CD14-positive monocyte (primary cell): ENCODE measurements around the gene POLR3GL. TPM values are rescaled to one million over a fixed set of nuclear protein-coding genes. Genes with fewer than 3 reads are reported as not detected.

Experiments used
- DNase-seq, 3 donors: peaks; one replicate each; pipeline ENCODE4 v3.0.0-alpha.2; 2011 to 2022
- H2AFZ ChIP-seq: 2 replicates; pipeline ENCODE4 v1.6.0; 2012; ENCODE audit warnings: mild to moderate bottlenecking, low read depth, low read length, inconsistent platforms; ENCODE audit not compliant: insufficient read depth, poor library complexity, severe bottlenecking
- H3K27ac ChIP-seq, 2 donors: 1 replicate in 1 of 2; 2 replicates in 1 of 2; pipeline ENCODE4 v1.5.1; 2012 to 2013; ENCODE audit warnings: low read length in 2 of 2, control low read depth in 1 of 2, inconsistent platforms in 1 of 2, low read depth in 1 of 2, mild to moderate bottlenecking in 1 of 2
- H3K27me3 ChIP-seq, 2 donors: one replicate each; pipeline versions ENCODE4 v1.6.0 to v1.6.1; 2011 to 2013; ENCODE audit warnings: low read length in 2 of 2; ENCODE audit not compliant: control insufficient read depth in 2 of 2, insufficient read depth in 2 of 2
- H3K36me3 ChIP-seq, 2 donors: replicated peaks in 1 of 2; 1 replicate in 1 of 2; 2 replicates in 1 of 2; pipeline versions ENCODE4 v1.5.1 to v1.6.1; 2012 to 2013; ENCODE audit warnings: low read length in 2 of 2, control low read depth in 1 of 2, inconsistent platforms in 1 of 2, mild to moderate bottlenecking in 1 of 2; ENCODE audit not compliant: insufficient read depth in 2 of 2, control insufficient read depth in 1 of 2
- H3K4me1 ChIP-seq, 2 donors: 1 replicate in 1 of 2; 2 replicates in 1 of 2; pipeline versions ENCODE4 v1.5.1 to v1.6.1; 2012 to 2013; ENCODE audit warnings: low read length in 2 of 2, control low read depth in 1 of 2, inconsistent platforms in 1 of 2, mild to moderate bottlenecking in 1 of 2, moderate library complexity in 1 of 2; ENCODE audit not compliant: insufficient read depth in 2 of 2, control insufficient read depth in 1 of 2
- H3K4me2 ChIP-seq: replicated peaks from 2 replicates; pipeline ENCODE3; 2012; ENCODE audit warnings: low read length, moderate library complexity, mild to moderate bottlenecking; ENCODE audit not compliant: poor library complexity, severe bottlenecking; ENCODE audit errors: extremely low read depth
- H3K4me3 ChIP-seq, 3 experiments: fragments of 200-600 bp in 1 of 3; sonication (generic) in 1 of 3; replicated peaks in 1 of 3; 1 replicate in 2 of 3; 2 replicates in 1 of 3; pipeline ENCODE4 v1.5.1; 2011 to 2013; ENCODE audit warnings: low read length in 3 of 3, mild to moderate bottlenecking in 3 of 3, control low read depth in 2 of 3, low read depth in 2 of 3, inconsistent platforms in 1 of 3, moderate library complexity in 1 of 3
- H3K79me2 ChIP-seq: 2 replicates; pipeline ENCODE4 v1.6.0; 2012; ENCODE audit warnings: mild to moderate bottlenecking, control low read depth, inconsistent platforms, low read length, moderate library complexity; ENCODE audit not compliant: insufficient read depth
- H3K9ac ChIP-seq: 2 replicates; pipeline ENCODE4 v1.6.0; 2017; ENCODE audit warnings: low read length, mild to moderate bottlenecking; ENCODE audit not compliant: insufficient read depth, poor library complexity, severe bottlenecking
- H3K9me3 ChIP-seq, 2 donors: replicated peaks in 1 of 2; 1 replicate in 1 of 2; 2 replicates in 1 of 2; pipeline versions ENCODE4 v1.5.1 to v1.6.1; 2012 to 2013; ENCODE audit warnings: low read length in 2 of 2, control low read depth in 1 of 2; ENCODE audit not compliant: control insufficient read depth in 1 of 2, insufficient read depth in 1 of 2
- H4K20me1 ChIP-seq: 2 replicates; pipeline ENCODE4 v1.6.0; 2012; ENCODE audit warnings: mild to moderate bottlenecking, low read length, control low read depth, moderate library complexity; ENCODE audit not compliant: insufficient read depth
- H3K27ac Mint-ChIP-seq, 7 donors: one replicate each; pipeline ENCODE4 v1.8.0; 2020; ENCODE audit warnings: mild to moderate bottlenecking in 7 of 7, mixed read lengths in 7 of 7, moderate library complexity in 6 of 7, inconsistent platforms in 2 of 7
- H3K27me3 Mint-ChIP-seq, 3 donors: one replicate each; pipeline ENCODE4 v1.8.0; 2021 to 2022; ENCODE audit warnings: low read depth in 3 of 3, mild to moderate bottlenecking in 3 of 3, mixed read lengths in 3 of 3, moderate library complexity in 3 of 3, inconsistent platforms in 1 of 3
- H3K36me3 Mint-ChIP-seq, 2 donors: one replicate each; pipeline ENCODE4 v1.8.0; 2020; ENCODE audit warnings: mixed read lengths in 2 of 2, inconsistent platforms in 1 of 2, mild to moderate bottlenecking in 1 of 2
- H3K4me1 Mint-ChIP-seq: one replicate; pipeline ENCODE4 v1.8.0; 2020; ENCODE audit warnings: mild to moderate bottlenecking, mixed read lengths
- H3K4me3 Mint-ChIP-seq, 2 donors: one replicate each; pipeline ENCODE4 v1.8.0; 2020; ENCODE audit warnings: mild to moderate bottlenecking in 2 of 2, mixed read lengths in 2 of 2, moderate library complexity in 1 of 2
- H3K9me3 Mint-ChIP-seq, 7 donors: one replicate each; pipeline ENCODE4 v1.8.0; 2020 to 2022; ENCODE audit warnings: mixed read lengths in 7 of 7, mild to moderate bottlenecking in 6 of 7, moderate library complexity in 6 of 7, inconsistent platforms in 2 of 7
- CTCF ChIP-seq: fragments of 200-600 bp; IDR thresholded peaks from one replicate; pipeline ENCODE4 v1.8.0; 2022; ENCODE audit warnings: antibody characterized with exemption, mild to moderate bottlenecking
- WGBS: methylation state at CpG from one replicate; pipeline ENCODE4 v1.1.5; 2013; ENCODE audit warnings: missing lambda C conversion rate; ENCODE audit not compliant: insufficient coverage; 5-methylcytosine and 5-hydroxymethylcytosine counted together
- intact Hi-C, 2 donors: fragments of 100-400 bp; cut with micrococcal nuclease; formaldehyde crosslinking; loops; one replicate each; pipeline versions ENCODE4 v1.15.0 to v1.15.1; 2023
- polyA plus RNA-seq, 3 donors: library from polyadenylated mRNA; depleted of rRNA in 1 of 3; unstranded in 2 of 3; stranded (reverse) in 1 of 3; fragments of 300-500 nt in 2 of 3; fragments of >200 nt in 1 of 3; fragmentation: Illumina TruSeq in 2 of 3; gene quantifications; 1 replicate in 2 of 3; 2 replicates in 1 of 3; pipeline ENCODE4 v1.2.3, GENCODE V29; 2012 to 2021

The POLR3GL gene
- polyA plus RNA-seq, 3 donors, result 11.6 to 39.0 (median 36.2) TPM

GRCh38 chr1:145972580-145972979 is 8.1 kb downstream of the POLR3GL start:
- intact Hi-C loops, result no loop called here
- Histone ChIP-seq H4K20me1 (no peaks in the 10 kb centered on the region), H3K79me2 (peaks cover 4% of the 10 kb centered on the region), H3K9me3 (peaks cover 0 to under 1% of the 10 kb centered on the region in 2 donors), H3K27me3 (no peaks in the 10 kb centered on the region), H3K27ac (no peak overlapping the region), H3K36me3 (peaks cover 0 to 7% of the 10 kb centered on the region in 2 donors), H3K4me2 (no peak overlapping the region), H3K4me1 (peaks cover 4 to 6% of the 10 kb centered on the region in 2 donors), H3K9ac (no peak overlapping the region), H3K4me3 (no peak overlapping the region), H2AFZ (no peak overlapping the region)
- Mint-ChIP-seq H3K27me3 (peaks cover 0 to 2% (median 0%) of the 10 kb centered on the region in 3 donors), H3K9me3 (peaks cover 0 to under 1% (median under 1%) of the 10 kb centered on the region in 7 donors), H3K4me3 (no peak overlapping the region), H3K27ac (peak overlapping the region in 1 of 7 donors; percentile 1), H3K4me1 (peaks cover 6% of the 10 kb centered on the region), H3K36me3 (peaks cover 7 to 26% of the 10 kb centered on the region in 2 donors)
- DNase-seq, result no peak
- WGBS, result no CpG with 5 or more reads among the region's 7 CpGs
- no peak for TF ChIP-seq CTCF

GRCh38 chr1:145974721-145975120 is 10.2 kb downstream of the POLR3GL start:
- peaks cover 15% of the 10 kb centered on the region for H3K79me2 ChIP-seq
- DNase-seq, result no peak
- H3K27me3 ChIP-seq, result no peaks in the 10 kb centered on the region
- H3K27me3 Mint-ChIP-seq, result peaks cover 0 to 2% (median 0%) of the 10 kb centered on the region in 3 donors
- no peaks in the 10 kb centered on the region for H4K20me1 ChIP-seq
- no peak overlapping the region for H3K27ac Mint-ChIP-seq
- peaks cover 23 to 27% of the 10 kb centered on the region in 2 donors for H3K4me1 ChIP-seq
- WGBS, result 96% methylated on average over 7 of the region's 7 CpGs
- no peak overlapping the region for H3K4me2 ChIP-seq
- TF ChIP-seq CTCF, result no peak
- H3K4me3 ChIP-seq, result no peak overlapping the region
- no peak overlapping the region for H3K4me3 Mint-ChIP-seq
- intact Hi-C loops, result loop anchor here in 1 of 2 donors (5.0 kb wide), 1 partner anchor 57 kb away; the partner anchor contains the start of gene PEX11B
- H3K27ac ChIP-seq, result no peak overlapping the region
- no peaks in the 10 kb centered on the region for H3K9me3 ChIP-seq
- peaks cover 0 to 6% of the 10 kb centered on the region in 2 donors for H3K36me3 ChIP-seq
- H3K9me3 Mint-ChIP-seq, result no peaks in the 10 kb centered on the region
- peaks cover 7 to 19% of the 10 kb centered on the region in 2 donors for H3K36me3 Mint-ChIP-seq
- H3K9ac ChIP-seq, result no peak overlapping the region
- peaks cover 5% of the 10 kb centered on the region for H3K4me1 Mint-ChIP-seq
- no peak overlapping the region for H2AFZ ChIP-seq
